B cell (primary cell): ENCODE results near the gene TOMM6. TPM values are rescaled to one million over a fixed set of nuclear protein-coding genes. Genes with fewer than 3 reads are reported as not detected.

Source experiments
- ATAC-seq: fragments of 200-7000 bp; cut with Tn5 transposase; one replicate; pipeline ENCODE4 v1.10.0; 2021; ENCODE audit warnings: low read depth, mild to moderate bottlenecking, moderate number of reproducible peaks, moderate library complexity
- CTCF ChIA-PET: fragments of 350-600 bp; sonication (Branson Sonifier 250); formaldehyde crosslinking; loops from one replicate; lab custom pipeline; 2021; ENCODE audit warnings: antibody characterized with exemption, inconsistent platforms; lab: Charles Lee
- POLR2A ChIA-PET: fragments of 350-600 bp; sonication (Branson Sonifier 250); formaldehyde crosslinking; loops from one replicate; lab custom pipeline; 2021; ENCODE audit warnings: antibody characterized with exemption; lab: Charles Lee
- DNase-seq: peaks from one replicate; pipeline ENCODE4 v3.0.0; 2013
- H2AFZ ChIP-seq: 2 replicates; pipeline ENCODE4 v1.6.1; 2012; ENCODE audit warnings: mild to moderate bottlenecking, low read depth, low read length; ENCODE audit not compliant: insufficient read depth, poor library complexity, severe bottlenecking
- H3K27ac ChIP-seq, 2 donors: 1 replicate in 1 of 2; 2 replicates in 1 of 2; pipeline ENCODE4 v1.5.1; 2012 to 2013; ENCODE audit warnings: low read length in 2 of 2, mild to moderate bottlenecking in 2 of 2, moderate library complexity in 1 of 2
- H3K27me3 ChIP-seq, 4 experiments: fragments of 200-600 bp in 1 of 4; sonication (generic) in 1 of 4; replicated peaks in 1 of 4; 1 replicate in 2 of 4; 2 replicates in 2 of 4; pipeline versions ENCODE4 v1.6.1 to v1.7.0; 2013 to 2016; ENCODE audit warnings: low read length in 3 of 4, mild to moderate bottlenecking in 2 of 4, mixed read lengths in 1 of 4, moderate library complexity in 1 of 4; ENCODE audit not compliant: insufficient read depth in 4 of 4, control insufficient read depth in 3 of 4; ENCODE audit errors: control extremely low read depth in 1 of 4
- H3K36me3 ChIP-seq, 2 experiments: replicated peaks in 1 of 2; 1 replicate in 1 of 2; 2 replicates in 1 of 2; pipeline versions ENCODE4 v1.6.1 to v1.7.1; 2013; ENCODE audit warnings: low read length in 1 of 2; ENCODE audit not compliant: insufficient read depth in 2 of 2, control insufficient read depth in 1 of 2; ENCODE audit errors: control extremely low read depth in 1 of 2, extremely low read depth in 1 of 2
- H3K4me1 ChIP-seq, 2 donors: fragments of 200-600 bp in 1 of 2; sonication (generic) in 1 of 2; 1 replicate in 1 of 2; 2 replicates in 1 of 2; pipeline versions ENCODE4 v1.5.1 to v1.6.1; 2013 to 2017; ENCODE audit warnings: low read length in 2 of 2; ENCODE audit not compliant: control insufficient read depth in 2 of 2, insufficient read depth in 2 of 2
- H3K4me2 ChIP-seq: replicated peaks from 2 replicates; pipeline ENCODE3; 2012; ENCODE audit warnings: mild to moderate bottlenecking, low read depth, low read length; ENCODE audit not compliant: poor library complexity, severe bottlenecking
- H3K4me3 ChIP-seq, 5 experiments: fragments of 200-600 bp in 1 of 5; sonication (generic) in 1 of 5; 1 replicate in 3 of 5; 2 replicates in 2 of 5; pipeline versions ENCODE4 v1.5.1 to v1.7.0; 2011 to 2016; ENCODE audit warnings: low read length in 4 of 5, mild to moderate bottlenecking in 4 of 5, low read depth in 2 of 5, control low read depth in 1 of 5, moderate library complexity in 1 of 5; ENCODE audit not compliant: insufficient read depth in 1 of 5; ENCODE audit errors: control extremely low read depth in 1 of 5, extremely low read depth in 1 of 5
- H3K79me2 ChIP-seq: fragments of 200-600 bp; sonication (generic); one replicate; pipeline ENCODE4 v1.6.0; 2016; ENCODE audit warnings: low read length; ENCODE audit not compliant: control insufficient read depth, insufficient read depth
- H3K9ac ChIP-seq: fragments of 200-600 bp; sonication (generic); 2 replicates; pipeline ENCODE4 v1.6.1; 2017; ENCODE audit warnings: mild to moderate bottlenecking, low read length, moderate library complexity
- H3K9me3 ChIP-seq, 3 donors: one replicate each; pipeline versions ENCODE4 v1.6.1 to v1.7.1; 2013; ENCODE audit warnings: low read length in 2 of 3; ENCODE audit not compliant: control insufficient read depth in 2 of 3, insufficient read depth in 1 of 3; ENCODE audit errors: control extremely low read depth in 1 of 3
- H4K20me1 ChIP-seq: 2 replicates; pipeline ENCODE4 v1.6.0; 2012; ENCODE audit warnings: mild to moderate bottlenecking, low read length; ENCODE audit not compliant: insufficient read depth, control insufficient read depth, poor library complexity, severe bottlenecking
- H3K27ac Mint-ChIP-seq: one replicate; pipeline ENCODE4 v1.8.0; 2021; ENCODE audit warnings: mixed read lengths
- H3K27me3 Mint-ChIP-seq: one replicate; pipeline ENCODE4 v1.8.0; 2021; ENCODE audit warnings: mixed read lengths
- H3K4me1 Mint-ChIP-seq: one replicate; pipeline ENCODE4 v1.8.0; 2021; ENCODE audit warnings: mixed read lengths
- H3K4me3 Mint-ChIP-seq: one replicate; pipeline ENCODE4 v1.8.0; 2021; ENCODE audit warnings: mixed read lengths
- H3K9me3 Mint-ChIP-seq: one replicate; pipeline ENCODE4 v1.8.0; 2022; ENCODE audit warnings: mixed read lengths; ENCODE audit not compliant: insufficient read depth
- EZH2 ChIP-seq: IDR thresholded peaks from 2 replicates; pipeline ENCODE4 v1.6.1; 2012; ENCODE audit warnings: borderline replicate concordance, low read depth, mild to moderate bottlenecking, moderate library complexity, low read length; ENCODE audit not compliant: insufficient read depth, poor library complexity, severe bottlenecking
- WGBS: methylation state at CpG from one replicate; pipeline ENCODE4 v1.1.5; 2013; ENCODE audit warnings: missing lambda C conversion rate; ENCODE audit not compliant: insufficient coverage; 5-methylcytosine and 5-hydroxymethylcytosine counted together
- intact Hi-C: fragments of 100-400 bp; cut with micrococcal nuclease; formaldehyde crosslinking; loops from one replicate; pipeline ENCODE4 v1.10.0; 2022
- polyA plus RNA-seq: library from polyadenylated mRNA; depleted of rRNA; stranded (reverse); fragments of >200 nt; gene quantifications from 2 replicates; pipeline ENCODE4 v1.2.3, GENCODE V29; 2012
- total RNA-seq, 2 donors: library from RNA; stranded (reverse); fragments of 120-200 nt in 1 of 2; gene quantifications; 1 replicate in 1 of 2; 2 replicates in 1 of 2; pipeline versions ENCODE4 v1.2.3 to v1.2.4, GENCODE V29; 2013 to 2022
- TF ChIP-seq, protein P1 (sequence below): fragments of 200-600 bp; IDR thresholded peaks from one replicate; pipeline ENCODE4 v1.8.0; 2022; ENCODE audit warnings: antibody characterized with exemption, mild to moderate bottlenecking

The TOMM6 gene
- total and polyA plus RNA-seq, 2 donors (not counting 1 experiment from before 2014, with no cell fraction given): 117 to 239 TPM

DNA sequence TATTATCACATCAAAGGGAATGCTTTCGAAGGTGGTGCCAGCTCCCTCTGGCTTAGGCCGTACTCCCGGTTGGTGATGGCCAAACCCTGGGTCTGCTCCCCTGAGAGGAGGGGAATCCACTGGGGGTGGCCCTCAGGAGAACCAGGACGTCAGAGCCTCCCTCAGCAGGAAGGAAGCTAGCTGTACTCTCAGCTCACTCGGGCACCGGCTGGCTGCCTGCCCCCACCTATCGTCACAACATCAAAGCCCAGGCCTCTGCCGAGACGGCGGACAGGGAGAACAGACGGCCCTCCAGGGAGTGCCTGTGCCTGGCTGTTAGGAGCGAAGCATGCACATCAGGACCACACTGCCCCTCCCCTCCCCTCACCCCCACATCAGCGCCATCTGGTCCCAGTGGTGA is 31.1 kb upstream of the TOMM6 start:
- POLR2A ChIA-PET: no interaction called here

GRCh38 chr6:41757271-41757670 is 30.2 kb upstream of the TOMM6 start:
- no peaks in the 10 kb centered on the region for H3K4me1 Mint-ChIP-seq
- ATAC-seq (no peak), DNase-seq (no peak)
- H3K36me3 ChIP-seq: no peaks in the 10 kb centered on the region
- TF ChIP-seq, protein P1, sequence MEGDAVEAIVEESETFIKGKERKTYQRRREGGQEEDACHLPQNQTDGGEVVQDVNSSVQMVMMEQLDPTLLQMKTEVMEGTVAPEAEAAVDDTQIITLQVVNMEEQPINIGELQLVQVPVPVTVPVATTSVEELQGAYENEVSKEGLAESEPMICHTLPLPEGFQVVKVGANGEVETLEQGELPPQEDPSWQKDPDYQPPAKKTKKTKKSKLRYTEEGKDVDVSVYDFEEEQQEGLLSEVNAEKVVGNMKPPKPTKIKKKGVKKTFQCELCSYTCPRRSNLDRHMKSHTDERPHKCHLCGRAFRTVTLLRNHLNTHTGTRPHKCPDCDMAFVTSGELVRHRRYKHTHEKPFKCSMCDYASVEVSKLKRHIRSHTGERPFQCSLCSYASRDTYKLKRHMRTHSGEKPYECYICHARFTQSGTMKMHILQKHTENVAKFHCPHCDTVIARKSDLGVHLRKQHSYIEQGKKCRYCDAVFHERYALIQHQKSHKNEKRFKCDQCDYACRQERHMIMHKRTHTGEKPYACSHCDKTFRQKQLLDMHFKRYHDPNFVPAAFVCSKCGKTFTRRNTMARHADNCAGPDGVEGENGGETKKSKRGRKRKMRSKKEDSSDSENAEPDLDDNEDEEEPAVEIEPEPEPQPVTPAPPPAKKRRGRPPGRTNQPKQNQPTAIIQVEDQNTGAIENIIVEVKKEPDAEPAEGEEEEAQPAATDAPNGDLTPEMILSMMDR: no peak
- TF ChIP-seq EZH2: no peak
- H3K27ac ChIP-seq: no peak overlapping the region
- ChIA-PET CTCF (no interaction called here), POLR2A (no interaction called here)
- no peak overlapping the region for H2AFZ ChIP-seq
- H4K20me1 ChIP-seq: no peaks in the 10 kb centered on the region
- H3K9me3 ChIP-seq: no peaks in the 10 kb centered on the region
- H3K27me3 ChIP-seq: no peaks in the 10 kb centered on the region
- 92% methylated on average over 6 of the region's 6 CpGs for WGBS
- H3K9me3 Mint-ChIP-seq: no peaks in the 10 kb centered on the region
- H3K79me2 ChIP-seq: no peaks in the 10 kb centered on the region
- intact Hi-C loops: no loop called here
- H3K4me3 ChIP-seq: no peak overlapping the region
- H3K27me3 Mint-ChIP-seq: no peaks in the 10 kb centered on the region
- no peak overlapping the region for H3K9ac ChIP-seq
- H3K27ac Mint-ChIP-seq: no peak overlapping the region
- H3K4me3 Mint-ChIP-seq: no peak overlapping the region
- no peak overlapping the region for H3K4me2 ChIP-seq
- no peaks in the 10 kb centered on the region for H3K4me1 ChIP-seq

More for the DNA sequence above, 31.1 kb upstream of the TOMM6 start:
- intact Hi-C loops: no loop called here
- no peaks in the 10 kb centered on the region for H3K4me1 ChIP-seq
- H3K4me3 Mint-ChIP-seq: no peak overlapping the region
- H3K4me3 ChIP-seq: no peak overlapping the region
- H3K9me3 Mint-ChIP-seq: no peaks in the 10 kb centered on the region
- CTCF ChIA-PET: no interaction called here
- H3K27me3 ChIP-seq: no peaks in the 10 kb centered on the region
- ATAC-seq (no peak), DNase-seq (no peak)
- no peaks in the 10 kb centered on the region for H3K9me3 ChIP-seq
- no peaks in the 10 kb centered on the region for H4K20me1 ChIP-seq
- H3K27me3 Mint-ChIP-seq: no peaks in the 10 kb centered on the region
- H3K4me2 ChIP-seq: no peak overlapping the region
- H3K4me1 Mint-ChIP-seq: no peaks in the 10 kb centered on the region
- no peaks in the 10 kb centered on the region for H3K79me2 ChIP-seq
- H3K9ac ChIP-seq: no peak overlapping the region
- no peak overlapping the region for H2AFZ ChIP-seq
- no peaks in the 10 kb centered on the region for H3K36me3 ChIP-seq
- TF ChIP-seq, protein P1: no peak
- no peak for TF ChIP-seq EZH2
- no peak overlapping the region for H3K27ac ChIP-seq
- 19% methylated on average over 13 of the region's 13 CpGs for WGBS
- H3K27ac Mint-ChIP-seq: no peak overlapping the region
